GM18507 (cell line): ENCODE measurements around the gene ECT2.
A peak's percentile ranks its signal among the peaks of the same experiment; 100 is the strongest.
"Not testable (repeated sequence)": the region's sequence is repeated elsewhere in the genome, so short reads cannot be mapped to it uniquely, and the experiment has no call there.

Source experiments
- DNase-seq: peaks from one replicate; pipeline ENCODE4 v3.0.0; 2011; ENCODE audit warnings: low read depth; ENCODE audit not compliant: insufficient read length; ENCODE audit errors: extremely low spot score
- FAIRE-seq: peaks from 2 replicates; lab custom pipeline; 2011; peaks lifted over from hg19 to GRCh38; lab: Jason Lieb, UNC

ECT2 gene

GRCh38 chr3:172803489-172803888, 53.0 kb downstream of the ECT2 start:
- FAIRE-seq, result peak; percentile 26
- no peak for DNase-seq

GRCh38 chr3:172804323-172804722, 53.8 kb downstream of the ECT2 start:
- DNase-seq (no peak), FAIRE-seq (no peak)

GRCh38 chr3:172808969-172809546, 58.5 kb downstream of the ECT2 start:
- peak; percentile 45 for FAIRE-seq

GRCh38 chr3:172811099-172811498, 60.6 kb downstream of the ECT2 start:
- no peak for FAIRE-seq

More at GRCh38 chr3:172808969-172809546, 58.5 kb downstream of the ECT2 start:
- no peak for DNase-seq

GRCh38 chr3:172813462-172813861, 62.9 kb downstream of the ECT2 start:
- FAIRE-seq, result no peak

More at GRCh38 chr3:172811099-172811498, 60.6 kb downstream of the ECT2 start:
- DNase-seq, result no peak

GRCh38 chr3:172814738-172815137, 64.2 kb downstream of the ECT2 start:
- FAIRE-seq, result no peak
- DNase-seq, result no peak

More at GRCh38 chr3:172813462-172813861, 62.9 kb downstream of the ECT2 start:
- no peak for DNase-seq

- DNase-seq (no peak), FAIRE-seq (no peak)
Measured at GRCh38 chr3:172815857-172816256, 65.3 kb downstream of the ECT2 start.

GRCh38 chr3:172816281-172816680, 65.8 kb downstream of the ECT2 start:
- FAIRE-seq, result no peak
- no peak for DNase-seq

- FAIRE-seq (no peak), DNase-seq (no peak)
Measured at GRCh38 chr3:172816968-172817367, 66.4 kb downstream of the ECT2 start.

GRCh38 chr3:172820492-172820891, 70.0 kb downstream of the ECT2 start:
- FAIRE-seq (no peak), DNase-seq (no peak)

GRCh38 chr3:172824229-172824628, 73.7 kb downstream of the ECT2 start:
- FAIRE-seq (no peak), DNase-seq (no peak)

GRCh38 chr3:172827231-172827630, 76.7 kb downstream of the ECT2 start:
- not testable (repeated sequence) for FAIRE-seq, DNase-seq

GRCh38 chr3:172832983-172833382, 82.5 kb downstream of the ECT2 start:
- FAIRE-seq, result no peak

GRCh38 chr3:172836390-172836997, 86.0 kb downstream of the ECT2 start:
- DNase-seq (no peak), FAIRE-seq (peak; percentile 61)

More at GRCh38 chr3:172832983-172833382, 82.5 kb downstream of the ECT2 start:
- DNase-seq, result no peak

- DNase-seq (no peak), FAIRE-seq (no peak)
Measured at GRCh38 chr3:172839679-172840078, 89.2 kb downstream of the ECT2 start.

GRCh38 chr3:172840463-172840862, 89.9 kb downstream of the ECT2 start:
- DNase-seq (no peak), FAIRE-seq (no peak)

- DNase-seq, result no peak
- no peak for FAIRE-seq
Measured at GRCh38 chr3:172840913-172841312, 90.4 kb downstream of the ECT2 start.

- DNase-seq (no peak), FAIRE-seq (no peak)
Measured at GRCh38 chr3:172844428-172844827, 93.9 kb downstream of the ECT2 start.

GRCh38 chr3:172846103-172846561, 95.6 kb downstream of the ECT2 start:
- DNase-seq (no peak), FAIRE-seq (peak; percentile 24)

- DNase-seq, result no peak
- no peak for FAIRE-seq
Measured at GRCh38 chr3:172846706-172847105, 96.2 kb downstream of the ECT2 start.

GRCh38 chr3:172847292-172847691, 96.8 kb downstream of the ECT2 start:
- DNase-seq (no peak), FAIRE-seq (no peak)
